Vagina (tissue), 2 donors: ENCODE data around the gene SMIM20.

Experiments
- POLR2A ChIP-seq, 2 donors: fragments of 450-650 bp; IDR thresholded peaks; one replicate each; pipeline ENCODE4 v1.6.1; 2017; ENCODE audit warnings: antibody characterized with exemption in 2 of 2, mild to moderate bottlenecking in 2 of 2, moderate library complexity in 2 of 2
- POLR2AphosphoS5 ChIP-seq, 2 donors: sonication (generic); formaldehyde crosslinking; IDR thresholded peaks; one replicate each; pipeline ENCODE4 v1.9.0; 2017; ENCODE audit warnings: antibody characterized with exemption in 2 of 2, mild to moderate bottlenecking in 2 of 2, low read depth in 1 of 2; ENCODE audit not compliant: insufficient read depth in 1 of 2

DNA sequence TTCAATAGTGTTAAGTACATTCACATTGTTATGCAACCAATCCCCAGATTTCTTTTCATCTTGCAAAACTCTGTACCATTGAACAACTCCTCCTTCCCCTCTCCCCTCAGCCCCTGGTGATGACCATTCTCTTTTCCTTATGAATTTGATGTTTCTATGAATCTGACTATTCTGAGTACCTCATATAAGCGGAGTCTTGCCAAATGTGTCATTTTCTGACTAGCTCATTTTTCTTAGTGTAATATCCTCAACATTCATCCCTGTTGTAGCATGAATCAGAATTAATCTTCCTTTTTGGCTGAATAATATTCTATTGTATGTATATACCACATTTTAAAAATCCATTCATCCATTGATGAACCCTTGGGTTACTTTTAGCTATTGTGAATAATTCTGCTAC lies 34.0 kb downstream of the SMIM20 start:
- TF ChIP-seq POLR2AphosphoS5 (IDR thresholded peaks at IDR 0.05; ENCODE audit: insufficient read depth in 1 of 2, low read depth in 1 of 2) (no peak), POLR2A (IDR thresholded peaks at IDR 0.05) (no peak)
